GM12891 (cell line): ENCODE data around the gene SLC25A21.

Experiments used
- PAX5 ChIP-seq: IDR thresholded peaks from 2 replicates; pipeline ENCODE4 v1.6.1; 2011; ENCODE audit warnings: low read length, moderate library complexity, mild to moderate bottlenecking; ENCODE audit not compliant: insufficient read depth, severe bottlenecking
- POLR2A ChIP-seq: IDR thresholded peaks from 2 replicates; pipeline ENCODE4 v1.6.1; 2011; ENCODE audit warnings: low read depth, low read length, control low read depth
- TAF1 ChIP-seq: IDR thresholded peaks from 2 replicates; pipeline ENCODE4 v1.6.1; 2011; ENCODE audit warnings: low read depth, low read length, control low read depth

DNA sequence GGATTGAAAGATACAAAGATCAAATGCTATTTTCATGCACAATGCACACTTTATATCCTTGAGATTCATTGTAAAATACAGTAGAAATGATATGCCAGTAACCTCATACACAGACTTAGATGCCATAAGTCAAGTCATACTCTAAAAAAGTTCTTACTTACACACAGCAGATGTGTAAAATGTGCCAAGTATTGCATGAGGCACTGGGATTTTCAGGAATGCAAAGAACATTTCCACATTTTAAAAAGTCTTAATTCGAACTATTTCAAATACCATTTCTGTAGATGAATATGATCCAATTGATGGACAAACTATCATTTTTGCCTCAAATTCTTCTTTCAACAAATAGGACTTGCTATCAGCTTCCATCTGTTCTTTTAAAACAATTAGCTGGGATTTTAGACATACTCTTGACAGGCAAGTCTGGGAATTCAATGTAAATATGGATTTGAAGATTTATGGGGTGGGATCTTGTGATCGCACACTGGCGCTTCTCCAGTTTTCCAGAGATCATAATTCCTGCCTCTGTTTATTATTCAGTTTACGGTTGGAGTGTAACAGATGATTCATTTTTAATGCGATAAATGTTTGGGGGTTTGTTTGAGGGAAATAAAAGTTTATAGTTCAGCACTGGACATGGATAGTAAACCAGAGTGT lies 326.9 kb downstream of the SLC25A21 start:
- TF ChIP-seq POLR2A: no peak
- TF ChIP-seq TAF1: no peak
- TF ChIP-seq PAX5: no peak
